ENCODE data around the gene MYO15A.

- no peak for TF ChIP-seq POLR2AphosphoS5 (IDR thresholded peaks at IDR 0.05; ENCODE audit: low read depth, low read length)
- TF ChIP-seq CTCF (IDR thresholded peaks at IDR 0.05), result no peak
- no peak for TF ChIP-seq TCF7L2 (IDR thresholded peaks at IDR 0.05; ENCODE audit: low read depth, low read length)
- TF ChIP-seq REST (IDR thresholded peaks at IDR 0.05; ENCODE audit: insufficient read depth in 1 of 2, low read depth in 2 of 2, low read length in 1 of 2), result no peak
- TF ChIP-seq SIN3A (IDR thresholded peaks at IDR 0.05; ENCODE audit: borderline replicate concordance, insufficient read depth, low read depth, low read length), result no peak
Observed at GRCh38 chr17:18156171-18156975, 47.8 kb downstream of the MYO15A start.

All from Panc1 (cell line).